Right cardiac atrium (tissue), 5 donors: ENCODE data around the gene RBFOX2. TPM values are rescaled to one million over a fixed set of nuclear protein-coding genes. Genes with fewer than 3 reads are reported as not detected.
A peak's percentile ranks its signal among the peaks of the same experiment; 100 is the strongest.

Experiments used
- ATAC-seq, 2 donors: fragments of 200-7000 bp; cut with Tn5 transposase; one replicate each; pipeline versions ENCODE4 v1.8.0 to v1.9.1; 2020; ENCODE audit warnings: moderate library complexity in 2 of 2, mild to moderate bottlenecking in 1 of 2
- DNase-seq, 3 donors: peaks; one replicate each; pipeline ENCODE4 v3.0.0-alpha.2; 2020
- H3K27ac ChIP-seq: one replicate; pipeline ENCODE4 v1.5.1; 2013; ENCODE audit warnings: mild to moderate bottlenecking, low read length, control low read depth, moderate library complexity
- H3K27me3 ChIP-seq: one replicate; pipeline ENCODE4 v1.6.1; 2013; ENCODE audit not compliant: control insufficient read depth, insufficient read depth
- H3K4me1 ChIP-seq: one replicate; pipeline ENCODE4 v1.6.1; 2013; ENCODE audit warnings: low read length; ENCODE audit not compliant: control insufficient read depth, insufficient read depth
- H3K4me3 ChIP-seq: one replicate; pipeline ENCODE4 v1.5.1; 2013; ENCODE audit warnings: low read length, control low read depth
- H3K9me3 ChIP-seq: one replicate; pipeline ENCODE4 v1.6.1; 2013; ENCODE audit warnings: low read length; ENCODE audit not compliant: control insufficient read depth
- WGBS: extraction: QIAGEN DNeasy Blood & Tissue Kit; methylation state at CpG from one replicate; pipeline ENCODE4 v1.1.7; 2013; 5-methylcytosine and 5-hydroxymethylcytosine counted together
- intact Hi-C, 4 donors: fragments of 100-400 bp; cut with DNase I; formaldehyde crosslinking; loops; one replicate each; pipeline versions ENCODE4 v1.11.0 to v1.14.0; 2022 to 2023
- polyA plus RNA-seq: library from polyadenylated mRNA; stranded (reverse); fragments of 200-250 nt; gene quantifications from one replicate; pipeline ENCODE4 v1.2.3, GENCODE V29; 2013
- total RNA-seq, 4 donors: library from RNA; stranded (reverse); fragmentation: NEBNext Ultra II Directional; extraction: Animal tissue kit (Norgen Biotek cat#: 25700); gene quantifications; one replicate each; pipeline ENCODE4 v1.2.1, GENCODE V29; 2021
- donor health status: healthy with polysubstance abuse.
- donor health status: DM: no; HTN: yes; CAD: no.
- donor health status: DM: no; HTN: no; CAD: no.
- donor health status: DM: no; HTN: yes; CAD: no; lungs with severe emphysema.
- donor health status: DM: yes; HTN: yes; CAD: no.

The RBFOX2 gene
- total and polyA plus RNA-seq, 5 donors, result 36.7 to 89.8 (median 73.6) TPM

GRCh38 chr22:35835267-35835997 lies 193.2 kb downstream of the RBFOX2 start:
- DNase-seq, result no peak
- intact Hi-C loops, result loop anchor here in 1 of 4 donors (5.0 to 10.0 kb wide), 2 partner anchors 77 to 81 kb away; no protein-coding TSS in a partner anchor
- Histone ChIP-seq H3K4me3 (peak overlapping the region; percentile 67), H3K9me3 (no peaks in the 10 kb centered on the region), H3K4me1 (peaks cover 8% of the 10 kb centered on the region), H3K27ac (peak overlapping the region; percentile 99), H3K27me3 (no peaks in the 10 kb centered on the region)
- 21% methylated on average over 3 of the region's 3 CpGs for WGBS
- no peak for ATAC-seq

GRCh38 chr22:35834061-35834460 lies 194.6 kb downstream of the RBFOX2 start:
- peaks cover 8% of the 10 kb centered on the region for H3K4me1 ChIP-seq
- 33% methylated on average over 3 of the region's 3 CpGs for WGBS
- DNase-seq, result no peak
- H3K27ac ChIP-seq, result peak overlapping the region; percentile 67
- no peak overlapping the region for H3K4me3 ChIP-seq
- intact Hi-C loops, result loop anchor here in 1 of 4 donors (10.0 kb wide), 1 partner anchor 79 kb away; no protein-coding TSS in a partner anchor
- no peak for ATAC-seq
- H3K9me3 ChIP-seq, result no peaks in the 10 kb centered on the region
- no peaks in the 10 kb centered on the region for H3K27me3 ChIP-seq

GRCh38 chr22:35830305-35830704 lies 198.3 kb downstream of the RBFOX2 start:
- ATAC-seq, result no peak
- no peaks in the 10 kb centered on the region for H3K27me3 ChIP-seq
- no peak overlapping the region for H3K27ac ChIP-seq
- H3K4me3 ChIP-seq, result no peak overlapping the region
- WGBS, result 66% methylated on average over 2 of the region's 2 CpGs
- H3K4me1 ChIP-seq, result peaks cover 5% of the 10 kb centered on the region
- no peaks in the 10 kb centered on the region for H3K9me3 ChIP-seq
- intact Hi-C loops, result loop anchor here in 1 of 4 donors (10.0 kb wide), 1 partner anchor 76 kb away; no protein-coding TSS in a partner anchor
- no peak for DNase-seq

GRCh38 chr22:35824256-35824655 lies 204.4 kb downstream of the RBFOX2 start:
- no peak for DNase-seq
- H3K9me3 ChIP-seq, result no peaks in the 10 kb centered on the region
- H3K4me3 ChIP-seq, result no peak overlapping the region
- H3K4me1 ChIP-seq, result peaks cover 2% of the 10 kb centered on the region
- ATAC-seq, result no peak
- H3K27me3 ChIP-seq, result no peaks in the 10 kb centered on the region
- over 99% methylated on average over 2 of the region's 2 CpGs for WGBS
- intact Hi-C loops, result no loop called here
- H3K27ac ChIP-seq, result no peak overlapping the region

GRCh38 chr22:35821654-35822053 lies 207.0 kb downstream of the RBFOX2 start:
- Histone ChIP-seq H3K4me3 (no peak overlapping the region), H3K4me1 (peaks cover 2% of the 10 kb centered on the region), H3K27ac (no peak overlapping the region), H3K27me3 (no peaks in the 10 kb centered on the region), H3K9me3 (no peaks in the 10 kb centered on the region)
- ATAC-seq (no peak), DNase-seq (no peak)
- intact Hi-C loops, result no loop called here
- 78% methylated on average over 1 of the region's 1 CpG for WGBS

GRCh38 chr22:35819421-35819820 lies 209.2 kb downstream of the RBFOX2 start:
- no peaks in the 10 kb centered on the region for H3K9me3 ChIP-seq
- no peak for DNase-seq
- H3K27ac ChIP-seq, result no peak overlapping the region
- H3K27me3 ChIP-seq, result no peaks in the 10 kb centered on the region
- no peak overlapping the region for H3K4me3 ChIP-seq
- intact Hi-C loops, result no loop called here
- ATAC-seq, result no peak
- H3K4me1 ChIP-seq, result peaks cover 2% of the 10 kb centered on the region
- 92% methylated on average over 1 of the region's 1 CpG for WGBS

- no peak for ATAC-seq
- peaks cover 2% of the 10 kb centered on the region for H3K4me1 ChIP-seq
- H3K27me3 ChIP-seq, result no peaks in the 10 kb centered on the region
- no peak overlapping the region for H3K27ac ChIP-seq
- DNase-seq, result no peak
- H3K9me3 ChIP-seq, result no peaks in the 10 kb centered on the region
- WGBS, result 54% methylated on average over 1 of the region's 1 CpG
- intact Hi-C loops, result no loop called here
- H3K4me3 ChIP-seq, result no peak overlapping the region
Measured at GRCh38 chr22:35818897-35819296, 209.7 kb downstream of the RBFOX2 start.

GRCh38 chr22:35812600-35812999 lies 216.0 kb downstream of the RBFOX2 start:
- Histone ChIP-seq H3K4me1 (no peaks in the 10 kb centered on the region), H3K27ac (no peak overlapping the region), H3K9me3 (no peaks in the 10 kb centered on the region), H3K27me3 (no peaks in the 10 kb centered on the region), H3K4me3 (no peak overlapping the region)
- WGBS, result 66% methylated on average over 4 of the region's 4 CpGs
- DNase-seq (no peak), ATAC-seq (no peak)
- intact Hi-C loops, result no loop called here

- Histone ChIP-seq H3K27me3 (no peaks in the 10 kb centered on the region), H3K4me3 (no peak overlapping the region), H3K4me1 (no peaks in the 10 kb centered on the region), H3K27ac (no peak overlapping the region), H3K9me3 (no peaks in the 10 kb centered on the region)
- intact Hi-C loops, result no loop called here
- WGBS, result 86% methylated on average over 3 of the region's 3 CpGs
- no peak for DNase-seq
- ATAC-seq, result no peak
Measured at GRCh38 chr22:35811670-35812069, 217.0 kb downstream of the RBFOX2 start.

GRCh38 chr22:35809816-35810215 lies 218.8 kb downstream of the RBFOX2 start:
- no peaks in the 10 kb centered on the region for H3K4me1 ChIP-seq
- no peak overlapping the region for H3K27ac ChIP-seq
- intact Hi-C loops, result no loop called here
- ATAC-seq (no peak), DNase-seq (no peak)
- 96% methylated on average over 9 of the region's 9 CpGs for WGBS
- no peak overlapping the region for H3K4me3 ChIP-seq
- H3K9me3 ChIP-seq, result no peaks in the 10 kb centered on the region
- no peaks in the 10 kb centered on the region for H3K27me3 ChIP-seq

GRCh38 chr22:35808377-35808776 lies 220.2 kb downstream of the RBFOX2 start:
- no peak for ATAC-seq
- Histone ChIP-seq H3K9me3 (no peaks in the 10 kb centered on the region), H3K4me1 (no peaks in the 10 kb centered on the region), H3K4me3 (no peak overlapping the region), H3K27me3 (no peaks in the 10 kb centered on the region), H3K27ac (no peak overlapping the region)
- no peak for DNase-seq
- WGBS, result 65% methylated on average over 2 of the region's 2 CpGs
- intact Hi-C loops, result no loop called here
